NCI-H82 (cell line): ENCODE results near the gene SUPT5H.

Experiments
- DNase-seq: peaks from one replicate; lab custom pipeline; 2025; lab: John Stamatoyannopoulos, UW

Gene SUPT5H

DNA sequence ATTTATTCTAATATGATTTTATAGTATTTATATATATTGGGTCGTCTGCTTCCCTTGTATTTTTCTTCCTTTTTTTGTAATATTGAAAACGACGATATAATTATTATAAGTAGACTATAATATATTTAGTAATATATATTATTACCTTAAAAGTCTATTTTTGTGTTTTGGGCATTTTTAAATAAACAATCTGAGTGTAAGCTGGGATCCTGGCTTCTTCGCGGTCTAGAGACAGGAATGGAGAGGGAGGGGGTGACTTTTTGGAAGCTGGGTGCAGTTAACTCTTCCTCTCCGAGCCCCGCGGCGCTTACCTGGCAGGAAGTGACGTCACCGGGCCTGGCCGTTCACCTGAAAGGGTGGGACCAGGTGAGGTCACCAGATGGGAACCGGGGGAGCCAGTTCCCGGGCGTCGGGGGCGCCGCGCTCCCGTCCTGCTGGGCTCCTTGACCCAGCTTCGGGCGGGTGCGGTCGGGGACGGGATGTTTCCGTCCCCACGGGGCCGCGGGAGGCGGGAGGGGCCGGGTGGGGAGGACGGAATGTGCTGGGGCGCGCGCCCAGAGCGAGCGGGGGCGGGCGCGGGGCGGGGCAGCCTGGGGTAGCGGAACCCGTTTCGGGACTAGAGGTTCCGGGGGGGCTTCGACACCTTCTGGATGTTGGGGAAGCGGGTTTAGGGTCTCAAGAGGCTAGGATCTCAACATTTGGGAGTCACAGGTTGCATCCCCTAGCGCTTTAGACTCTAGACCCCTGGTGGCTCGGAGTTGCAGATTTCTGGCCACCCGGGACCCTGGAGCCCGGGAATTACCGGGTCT lies 36.0 kb upstream of the SUPT5H start:
- peak; percentile 70 for DNase-seq

- peak; percentile 73 for DNase-seq
These were observed 35.2 kb upstream of the SUPT5H start for GRCh38 chr19:39410017-39410830.

GRCh38 chr19:39410831-39411080 lies 34.6 kb upstream of the SUPT5H start:
- no peak for DNase-seq

GRCh38 chr19:39411081-39411831 lies 34.1 kb upstream of the SUPT5H start:
- no peak for DNase-seq

DNA sequence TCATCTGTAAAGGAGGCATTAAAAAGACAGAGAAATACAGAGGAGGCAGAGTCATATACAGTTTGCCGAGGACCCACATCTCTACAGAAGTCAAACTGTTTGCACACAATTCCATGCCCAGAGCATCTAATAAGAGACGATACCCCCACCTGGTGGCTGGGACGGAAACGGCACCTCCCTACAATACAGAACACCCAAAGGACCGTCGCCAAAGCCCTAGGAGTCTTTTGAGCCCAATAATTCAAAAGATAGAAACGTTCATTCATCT lies 33.6 kb upstream of the SUPT5H start:
- DNase-seq: peak; percentile 98

DNA sequence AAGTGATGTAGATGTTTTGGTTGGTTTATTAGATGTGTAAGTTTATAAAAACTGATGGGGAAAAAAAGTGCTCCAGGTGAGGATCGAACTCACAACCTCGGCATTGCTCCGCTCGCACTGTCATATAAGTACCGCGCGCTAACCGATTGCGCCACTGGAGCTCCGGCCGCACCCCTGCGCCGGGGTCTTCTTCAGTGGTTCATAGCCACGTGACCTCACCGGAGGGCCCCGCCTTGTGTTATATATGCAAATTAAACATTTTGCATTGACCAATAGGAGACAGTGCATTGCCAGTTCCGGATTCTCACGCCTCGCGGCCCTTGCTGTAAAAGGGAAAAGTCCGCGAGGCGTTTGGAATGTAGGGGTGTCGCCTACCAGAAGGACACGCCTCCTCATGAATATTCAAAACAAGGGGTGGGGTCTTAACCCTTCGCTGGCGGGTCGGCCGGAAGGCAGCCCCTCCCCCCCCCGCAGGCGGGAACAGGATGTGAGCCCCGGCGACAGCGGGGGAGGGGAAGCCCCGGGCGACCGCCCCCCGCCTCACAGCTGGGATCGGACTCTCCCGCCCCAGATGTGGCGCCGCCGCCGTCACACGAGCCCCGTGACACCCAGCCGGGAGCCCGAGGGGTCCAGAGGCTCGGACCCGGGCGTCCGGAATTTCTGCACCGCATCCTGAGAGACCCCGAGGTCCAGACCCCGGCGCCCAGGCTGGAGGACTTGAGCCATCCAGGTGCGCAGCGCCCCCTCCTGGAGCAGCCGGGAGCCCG lies 33.1 kb upstream of the SUPT5H start, which contains the start of gene PLEKHG2:
PLEKHG2 (plus strand) TSS at position 570 of the 767 bp plus-strand sequence. CDS start 1,418 bp downstream, outside the sequence.
- DNase-seq: peak; percentile 100

DNA sequence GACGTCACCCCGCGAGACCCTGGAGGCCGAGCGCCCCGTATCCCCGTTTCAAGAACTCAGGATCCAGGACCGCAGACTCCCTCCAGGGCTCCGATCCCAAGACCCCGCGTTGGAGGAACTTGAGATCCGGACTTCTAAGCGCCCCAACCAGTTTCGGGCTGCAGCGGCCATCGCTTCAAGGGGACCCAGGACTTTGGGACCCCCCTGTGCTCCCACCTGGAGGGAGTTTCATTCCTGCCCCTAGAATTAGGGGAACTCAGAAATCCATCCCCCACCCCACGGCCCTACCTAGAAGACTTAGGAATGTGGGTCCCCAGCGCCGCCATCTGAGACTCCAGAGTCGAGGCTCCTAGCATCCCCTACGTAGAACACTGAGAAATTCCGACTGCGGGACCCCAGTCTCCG lies 32.5 kb upstream of the SUPT5H start:
- no peak for DNase-seq

GRCh38 chr19:39413272-39413910 lies 32.0 kb upstream of the SUPT5H start:
- peak; percentile 88 for DNase-seq

- DNase-seq: peak; percentile 62
These were observed 31.3 kb upstream of the SUPT5H start for GRCh38 chr19:39413911-39414608.

DNA sequence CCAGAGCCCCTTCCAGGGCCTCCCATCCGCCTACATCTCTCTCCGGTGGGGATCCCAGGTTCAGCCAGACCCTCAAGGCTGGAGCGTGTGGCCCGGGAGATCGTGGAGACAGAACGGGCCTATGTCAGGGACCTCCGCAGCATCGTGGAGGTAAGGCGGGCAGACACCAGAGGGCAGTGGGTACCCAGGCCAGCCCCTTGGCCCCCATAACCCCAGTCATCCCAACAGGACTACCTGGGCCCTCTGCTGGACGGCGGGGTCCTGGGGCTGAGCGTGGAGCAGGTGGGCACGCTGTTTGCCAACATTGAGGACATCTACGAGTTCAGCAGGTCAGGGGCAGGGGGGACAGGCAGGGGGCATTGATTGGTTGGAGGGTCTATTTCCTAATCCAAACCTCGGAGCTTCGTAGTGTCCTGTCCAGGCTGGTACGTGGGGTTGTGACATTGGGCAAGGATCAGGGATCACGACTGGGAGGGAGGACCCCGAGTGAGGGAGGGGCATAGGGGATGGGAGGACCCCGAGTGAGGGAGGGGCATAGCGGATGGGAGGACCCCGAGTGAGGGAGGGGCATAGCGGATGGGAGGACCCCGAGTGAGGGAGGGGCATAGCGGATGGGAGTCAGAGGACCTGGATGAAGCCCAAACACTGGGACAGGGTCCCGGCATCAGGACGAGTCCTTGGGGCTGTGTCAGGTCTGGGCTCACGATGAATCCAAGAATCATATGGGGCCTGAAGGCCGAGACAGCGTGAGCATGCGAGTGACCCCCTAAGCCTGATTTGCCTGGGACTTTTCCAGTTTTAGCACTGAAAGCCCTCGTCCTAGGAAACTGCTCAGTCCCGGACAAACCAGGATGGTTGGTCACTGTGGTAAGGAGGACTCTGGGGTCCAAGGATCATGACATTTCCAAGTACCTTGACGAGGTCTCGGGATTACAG lies 30.0 kb upstream of the SUPT5H start:
- no peak for DNase-seq

DNA sequence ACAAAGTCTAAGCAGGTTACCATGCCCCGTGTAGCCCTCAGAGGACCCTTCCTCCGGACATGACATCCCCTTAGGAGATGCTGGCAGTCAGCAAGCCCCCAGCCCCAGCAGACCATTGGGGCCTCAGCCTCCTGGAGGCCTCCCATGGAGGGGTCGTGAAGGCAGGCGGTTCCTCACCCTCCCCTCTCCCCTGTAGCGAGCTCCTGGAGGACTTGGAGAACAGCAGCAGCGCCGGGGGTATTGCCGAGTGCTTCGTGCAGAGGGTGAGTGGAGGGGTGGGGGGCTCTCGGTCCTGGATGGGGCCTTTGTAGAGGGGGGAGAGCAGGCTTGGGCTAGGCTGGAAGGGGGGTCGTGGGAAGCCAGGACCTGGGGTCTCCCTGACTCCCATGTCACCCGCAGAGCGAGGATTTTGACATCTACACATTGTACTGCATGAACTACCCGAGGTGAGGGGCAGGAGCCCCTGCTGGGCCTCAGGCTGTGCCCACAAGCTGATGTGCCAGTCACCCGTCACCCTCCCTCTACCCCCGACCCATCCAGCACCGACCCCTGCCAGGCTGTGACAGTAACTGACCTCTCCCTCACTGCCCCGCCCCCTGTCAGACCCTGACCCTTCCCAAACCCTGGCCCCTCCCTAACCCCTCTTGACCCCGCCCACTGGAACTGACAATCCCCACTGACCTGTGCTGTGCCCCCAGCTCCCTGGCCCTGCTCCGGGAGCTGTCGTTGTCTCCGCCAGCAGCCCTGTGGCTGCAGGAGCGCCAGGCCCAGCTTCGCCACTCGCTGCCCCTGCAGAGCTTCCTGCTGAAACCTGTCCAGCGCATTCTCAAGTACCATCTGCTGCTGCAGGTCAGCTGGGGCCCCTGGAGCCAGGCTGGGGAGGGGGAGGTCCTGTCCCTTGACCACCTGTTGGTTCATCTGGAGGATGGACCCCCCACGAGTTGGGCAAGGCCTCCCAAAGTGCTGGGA lies 28.9 kb upstream of the SUPT5H start:
- DNase-seq: peak; percentile 40

DNA sequence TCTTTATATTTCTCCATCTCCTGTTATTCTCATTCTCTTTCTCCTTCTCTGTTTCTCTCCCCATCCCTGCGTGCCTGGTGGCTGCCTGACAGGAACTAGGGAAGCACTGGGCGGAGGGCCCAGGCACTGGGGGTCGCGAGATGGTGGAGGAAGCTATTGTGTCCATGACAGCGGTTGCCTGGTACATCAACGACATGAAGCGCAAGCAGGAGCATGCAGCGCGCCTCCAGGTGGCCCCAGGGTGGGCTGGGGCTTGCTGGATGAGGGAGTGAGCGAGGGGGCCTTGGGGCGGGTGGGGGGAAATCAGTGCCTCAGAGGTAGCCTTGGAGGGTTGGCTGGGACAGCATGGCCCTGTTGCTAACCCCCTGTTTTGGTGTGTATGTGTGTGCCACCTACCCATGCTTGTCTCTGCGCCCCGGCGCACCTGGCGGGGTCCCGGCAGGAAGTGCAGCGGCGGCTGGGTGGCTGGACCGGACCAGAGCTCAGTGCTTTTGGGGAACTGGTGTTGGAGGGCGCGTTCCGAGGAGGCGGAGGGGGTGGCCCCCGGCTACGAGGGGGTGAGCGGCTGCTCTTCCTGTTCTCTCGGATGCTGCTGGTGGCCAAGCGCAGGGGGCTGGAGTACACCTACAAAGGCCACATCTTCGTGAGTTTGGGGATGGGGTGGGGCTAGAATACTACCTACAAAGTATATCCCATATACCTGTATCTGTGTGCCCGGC lies 27.8 kb upstream of the SUPT5H start:
- no peak for DNase-seq

- DNase-seq: no peak
These were observed 26.4 kb upstream of the SUPT5H start for GRCh38 chr19:39419003-39419402.

GRCh38 chr19:39420769-39421168 lies 24.6 kb upstream of the SUPT5H start:
- no peak for DNase-seq

- DNase-seq: no peak
These were observed 23.4 kb upstream of the SUPT5H start for GRCh38 chr19:39422020-39422419.

GRCh38 chr19:39423258-39424086 lies 21.9 kb upstream of the SUPT5H start:
- DNase-seq: no peak

DNA sequence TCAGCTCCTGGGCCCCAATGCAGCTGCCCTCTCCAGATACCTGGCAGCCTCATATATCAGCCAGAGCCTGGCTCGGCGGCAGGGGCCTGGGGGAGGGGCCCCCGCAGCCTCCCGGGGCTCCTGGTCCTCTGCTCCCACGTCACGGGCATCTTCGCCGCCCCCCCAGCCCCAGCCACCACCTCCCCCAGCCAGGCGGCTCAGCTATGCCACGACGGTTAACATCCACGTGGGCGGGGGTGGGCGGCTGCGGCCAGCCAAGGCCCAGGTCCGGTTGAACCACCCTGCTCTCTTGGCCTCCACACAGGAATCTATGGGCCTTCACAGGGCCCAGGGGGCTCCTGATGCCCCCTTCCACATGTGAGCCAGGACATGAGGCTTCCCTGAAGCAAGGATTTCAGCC lies 20.4 kb upstream of the SUPT5H start:
- no peak for DNase-seq
